ENCODE measurements around the gene OTOR.

DNA sequence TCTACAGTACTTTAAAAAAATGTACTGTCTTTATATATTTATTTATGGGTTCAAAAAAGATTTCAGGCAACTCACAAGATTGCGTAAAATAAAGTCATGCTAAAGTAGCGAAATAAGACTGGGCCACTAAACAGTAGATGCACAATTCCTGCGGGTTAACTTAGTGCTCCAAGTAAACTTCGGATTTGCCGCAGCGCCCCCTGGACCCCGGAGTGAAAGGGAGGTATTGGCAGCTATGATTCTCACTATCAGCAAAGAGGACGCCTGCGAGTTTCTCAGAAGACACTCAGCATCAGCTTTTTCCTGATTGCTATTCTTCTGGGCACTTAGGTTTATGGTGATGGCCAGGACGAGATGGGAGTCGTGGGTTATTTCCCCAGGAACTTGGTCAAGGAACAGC is 1.4 kb downstream of the OTOR start:
- TF ChIP-seq POLR2AphosphoS5 (IDR thresholded peaks at IDR 0.05), result no peak
- TF ChIP-seq, protein P1, sequence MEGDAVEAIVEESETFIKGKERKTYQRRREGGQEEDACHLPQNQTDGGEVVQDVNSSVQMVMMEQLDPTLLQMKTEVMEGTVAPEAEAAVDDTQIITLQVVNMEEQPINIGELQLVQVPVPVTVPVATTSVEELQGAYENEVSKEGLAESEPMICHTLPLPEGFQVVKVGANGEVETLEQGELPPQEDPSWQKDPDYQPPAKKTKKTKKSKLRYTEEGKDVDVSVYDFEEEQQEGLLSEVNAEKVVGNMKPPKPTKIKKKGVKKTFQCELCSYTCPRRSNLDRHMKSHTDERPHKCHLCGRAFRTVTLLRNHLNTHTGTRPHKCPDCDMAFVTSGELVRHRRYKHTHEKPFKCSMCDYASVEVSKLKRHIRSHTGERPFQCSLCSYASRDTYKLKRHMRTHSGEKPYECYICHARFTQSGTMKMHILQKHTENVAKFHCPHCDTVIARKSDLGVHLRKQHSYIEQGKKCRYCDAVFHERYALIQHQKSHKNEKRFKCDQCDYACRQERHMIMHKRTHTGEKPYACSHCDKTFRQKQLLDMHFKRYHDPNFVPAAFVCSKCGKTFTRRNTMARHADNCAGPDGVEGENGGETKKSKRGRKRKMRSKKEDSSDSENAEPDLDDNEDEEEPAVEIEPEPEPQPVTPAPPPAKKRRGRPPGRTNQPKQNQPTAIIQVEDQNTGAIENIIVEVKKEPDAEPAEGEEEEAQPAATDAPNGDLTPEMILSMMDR (IDR thresholded peaks at IDR 0.05), result no peak

Measured in upper lobe of left lung (tissue), 4 donors.